GM12892 (cell line): Measurements from ENCODE around the gene NF1.

Experiments used
- POLR2A ChIP-seq: IDR thresholded peaks from 2 replicates; pipeline ENCODE4 v1.6.1; 2011; ENCODE audit warnings: low read depth, low read length, control low read depth
- POLR2AphosphoS5 ChIP-seq: IDR thresholded peaks from 2 replicates; pipeline ENCODE4 v1.6.1; 2011; ENCODE audit warnings: low read depth, low read length, control low read depth
- TAF1 ChIP-seq: IDR thresholded peaks from 2 replicates; pipeline ENCODE4 v1.6.1; 2011; ENCODE audit warnings: low read depth, mild to moderate bottlenecking, control low read depth, low read length, borderline replicate concordance

DNA sequence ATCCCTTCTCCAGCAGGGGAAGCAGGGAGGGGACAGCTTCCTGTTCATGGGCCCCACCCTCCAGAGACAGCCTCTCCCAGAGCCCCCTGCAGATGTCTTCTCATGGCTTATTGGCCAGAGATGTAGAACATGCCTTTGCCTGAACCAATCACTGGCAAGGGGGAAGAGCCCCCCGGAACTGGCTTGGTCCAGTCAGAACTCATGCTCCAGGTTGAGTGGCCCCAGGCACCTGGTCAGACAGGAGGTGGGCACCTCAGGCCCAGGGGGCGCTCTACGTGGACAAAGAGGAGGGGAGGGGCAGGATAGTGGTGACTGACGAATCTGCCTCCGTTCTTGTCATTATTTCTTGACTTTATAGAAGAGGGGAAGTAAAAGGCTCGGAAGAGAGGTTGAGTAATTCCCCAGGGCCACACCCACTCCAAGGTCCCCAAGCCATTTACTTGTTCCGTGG lies 320.3 kb downstream of the NF1 start:
- no peak for TF ChIP-seq POLR2A
- no peak for TF ChIP-seq POLR2AphosphoS5
- TF ChIP-seq TAF1 = no peak
